KOPT-K1 (cell line): ENCODE results near the gene CRYBB3.
"Not testable (repeated sequence)": the region's sequence is repeated elsewhere in the genome, so short reads cannot be mapped to it uniquely, and the experiment has no call there.

Source experiments
- H3K27ac ChIP-seq: fragments of 200-600 bp; sonication (generic); 2 replicates; pipeline ENCODE4 v1.5.1; 2016; ENCODE audit warnings: antibody characterized with exemption, mild to moderate bottlenecking, low read depth, low read length; ENCODE audit not compliant: poor library complexity, severe bottlenecking
- H3K36me3 ChIP-seq: fragments of 200-600 bp; sonication (generic); 2 replicates; pipeline ENCODE4 v1.5.1; 2017; ENCODE audit warnings: antibody characterized with exemption, mild to moderate bottlenecking, low read length, moderate library complexity; ENCODE audit not compliant: insufficient read depth
- H3K9me3 ChIP-seq: fragments of 200-600 bp; sonication (generic); 2 replicates; pipeline ENCODE4 v1.5.1; 2017; ENCODE audit warnings: antibody characterized with exemption, low read length, mild to moderate bottlenecking; ENCODE audit not compliant: insufficient read depth, poor library complexity, severe bottlenecking

Gene CRYBB3

GRCh38 chr22:25208743-25209505 lies 9.3 kb downstream of the CRYBB3 start:
- H3K27ac ChIP-seq = no peak overlapping the region
- no peaks in the 10 kb centered on the region for H3K36me3 ChIP-seq
- H3K9me3 ChIP-seq = no peaks in the 10 kb centered on the region

GRCh38 chr22:25210793-25211192 lies 11.1 kb downstream of the CRYBB3 start:
- H3K9me3 ChIP-seq = no peaks in the 10 kb centered on the region
- no peaks in the 10 kb centered on the region for H3K36me3 ChIP-seq
- H3K27ac ChIP-seq = no peak overlapping the region

GRCh38 chr22:25212337-25212736 lies 12.7 kb downstream of the CRYBB3 start:
- Histone ChIP-seq H3K36me3 (no peaks in the 10 kb centered on the region), H3K9me3 (no peaks in the 10 kb centered on the region)

GRCh38 chr22:25213221-25213620 lies 13.6 kb downstream of the CRYBB3 start:
- H3K27ac ChIP-seq = no peak overlapping the region
- no peaks in the 10 kb centered on the region for H3K36me3 ChIP-seq
- H3K9me3 ChIP-seq = no peaks in the 10 kb centered on the region

More at GRCh38 chr22:25212337-25212736, 12.7 kb downstream of the CRYBB3 start:
- no peak overlapping the region for H3K27ac ChIP-seq

DNA sequence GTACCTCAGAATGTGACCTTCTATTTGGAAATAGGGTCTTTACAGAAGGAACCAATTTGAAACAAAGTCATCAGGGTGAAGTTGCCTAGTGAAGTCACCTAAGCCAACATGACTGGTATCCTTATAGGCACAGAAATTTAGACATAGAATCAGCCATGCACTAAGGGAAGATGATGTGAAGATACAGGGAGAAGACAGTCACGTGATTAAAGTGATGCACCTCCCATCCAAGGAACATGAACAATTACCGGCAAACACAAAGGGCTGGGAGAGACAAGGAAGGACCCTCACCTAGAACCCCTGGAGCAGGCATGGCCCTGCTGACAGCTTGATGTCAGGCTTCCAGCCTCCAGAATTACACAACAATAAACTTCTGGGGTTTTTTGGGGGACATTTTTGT lies 16.6 kb downstream of the CRYBB3 start:
- Histone ChIP-seq H3K9me3 (no peaks in the 10 kb centered on the region), H3K36me3 (no peaks in the 10 kb centered on the region), H3K27ac (no peak overlapping the region)

DNA sequence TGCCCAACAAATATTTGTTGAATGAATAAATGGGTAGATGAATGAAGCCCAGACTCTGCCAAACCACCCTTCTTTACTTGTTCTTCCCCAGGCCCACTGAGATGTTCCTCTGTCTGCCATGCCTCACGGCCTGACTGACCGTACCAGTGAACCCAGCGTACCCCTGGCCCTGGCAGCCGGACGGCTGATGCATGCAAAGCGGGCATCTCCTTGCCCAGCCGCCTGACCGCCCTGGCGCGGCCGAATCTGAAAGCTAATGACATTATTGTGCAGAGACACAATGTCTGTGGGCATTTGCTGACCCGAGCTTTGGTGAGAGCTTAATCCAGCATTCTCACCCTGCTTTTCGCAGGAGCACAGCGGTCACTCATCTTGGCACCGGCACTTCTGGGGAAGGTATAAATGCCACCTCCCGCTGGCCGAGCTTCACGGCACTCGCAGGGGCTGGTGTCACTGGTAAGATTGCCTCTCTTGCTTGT lies 19.6 kb downstream of the CRYBB3 start, which contains the start of gene CRYBB2:
Gene CRYBB2, plus strand, starts transcription at position 429 of the 479 bp plus-strand sequence. CDS start 1,791 bp downstream, outside the sequence.
- Histone ChIP-seq H3K27ac (no peak within 1 kb of the TSS), H3K9me3 (no peaks in the 10 kb centered on the region), H3K36me3 (no peaks in the 10 kb centered on the region)

DNA sequence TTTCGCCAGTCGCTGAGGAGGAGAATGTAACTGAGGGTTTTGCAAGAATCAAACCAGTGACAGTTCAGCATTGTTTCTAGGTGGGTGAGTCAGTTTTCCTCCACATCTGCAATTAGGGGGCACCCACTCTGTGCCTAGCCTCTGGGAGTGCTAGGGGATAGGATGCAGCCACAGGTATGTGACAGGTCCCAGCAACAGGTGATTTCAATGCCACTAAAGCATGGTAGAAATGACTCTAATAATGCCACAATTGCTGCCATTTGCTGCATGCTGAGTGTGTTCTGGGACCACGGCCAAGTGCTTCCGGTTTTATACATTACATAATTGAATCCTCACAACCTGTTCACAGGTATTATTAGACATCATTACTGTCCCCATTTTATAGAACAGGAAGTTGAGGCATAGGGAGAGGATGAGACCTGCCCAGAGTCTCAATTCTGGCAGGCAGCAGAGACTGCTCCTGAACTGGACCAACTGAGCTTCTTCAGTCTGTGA lies 20.3 kb downstream of the CRYBB3 start:
- no peak overlapping the region for H3K27ac ChIP-seq
- no peaks in the 10 kb centered on the region for H3K9me3 ChIP-seq
- no peaks in the 10 kb centered on the region for H3K36me3 ChIP-seq

GRCh38 chr22:25221790-25222189 lies 22.1 kb downstream of the CRYBB3 start:
- no peaks in the 10 kb centered on the region for H3K9me3 ChIP-seq
- no peak overlapping the region for H3K27ac ChIP-seq
- H3K36me3 ChIP-seq = no peaks in the 10 kb centered on the region

GRCh38 chr22:25223269-25223850 lies 23.7 kb downstream of the CRYBB3 start:
- Histone ChIP-seq H3K27ac (no peak overlapping the region), H3K36me3 (no peaks in the 10 kb centered on the region), H3K9me3 (no peaks in the 10 kb centered on the region)

- Histone ChIP-seq H3K36me3 (no peaks in the 10 kb centered on the region), H3K27ac (no peak overlapping the region), H3K9me3 (no peaks in the 10 kb centered on the region)
Measured at GRCh38 chr22:25228822-25229221, 29.2 kb downstream of the CRYBB3 start.

- H3K9me3 ChIP-seq, H3K36me3 ChIP-seq, H3K27ac ChIP-seq: not testable (repeated sequence)
Measured at GRCh38 chr22:25230760-25231159, 31.1 kb downstream of the CRYBB3 start.

DNA sequence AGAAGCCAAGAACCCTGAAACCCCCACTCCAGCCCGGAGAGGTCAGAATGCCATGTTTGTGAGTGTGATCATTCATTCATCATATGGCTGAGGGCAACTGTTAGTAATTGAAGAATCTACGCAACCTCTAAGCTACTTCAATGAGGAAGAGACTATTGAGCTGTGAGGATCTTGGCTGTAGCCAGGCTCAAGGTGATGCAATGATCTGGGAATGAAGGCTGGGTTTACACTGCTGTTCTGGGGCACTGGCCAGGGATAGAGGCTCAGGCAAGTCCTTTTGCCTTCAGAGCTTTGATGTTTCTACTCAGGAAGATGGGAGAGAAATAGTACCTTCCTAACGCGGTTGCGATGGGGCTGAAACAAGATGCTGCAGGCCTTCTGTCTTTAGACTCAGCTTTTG lies 32.6 kb downstream of the CRYBB3 start:
- H3K27ac ChIP-seq = no peak overlapping the region
- no peaks in the 10 kb centered on the region for H3K36me3 ChIP-seq

GRCh38 chr22:25233706-25234105 lies 34.0 kb downstream of the CRYBB3 start:
- H3K9me3 ChIP-seq, H3K36me3 ChIP-seq, H3K27ac ChIP-seq: not testable (repeated sequence)

More for the DNA sequence above, 32.6 kb downstream of the CRYBB3 start:
- no peaks in the 10 kb centered on the region for H3K9me3 ChIP-seq

DNA sequence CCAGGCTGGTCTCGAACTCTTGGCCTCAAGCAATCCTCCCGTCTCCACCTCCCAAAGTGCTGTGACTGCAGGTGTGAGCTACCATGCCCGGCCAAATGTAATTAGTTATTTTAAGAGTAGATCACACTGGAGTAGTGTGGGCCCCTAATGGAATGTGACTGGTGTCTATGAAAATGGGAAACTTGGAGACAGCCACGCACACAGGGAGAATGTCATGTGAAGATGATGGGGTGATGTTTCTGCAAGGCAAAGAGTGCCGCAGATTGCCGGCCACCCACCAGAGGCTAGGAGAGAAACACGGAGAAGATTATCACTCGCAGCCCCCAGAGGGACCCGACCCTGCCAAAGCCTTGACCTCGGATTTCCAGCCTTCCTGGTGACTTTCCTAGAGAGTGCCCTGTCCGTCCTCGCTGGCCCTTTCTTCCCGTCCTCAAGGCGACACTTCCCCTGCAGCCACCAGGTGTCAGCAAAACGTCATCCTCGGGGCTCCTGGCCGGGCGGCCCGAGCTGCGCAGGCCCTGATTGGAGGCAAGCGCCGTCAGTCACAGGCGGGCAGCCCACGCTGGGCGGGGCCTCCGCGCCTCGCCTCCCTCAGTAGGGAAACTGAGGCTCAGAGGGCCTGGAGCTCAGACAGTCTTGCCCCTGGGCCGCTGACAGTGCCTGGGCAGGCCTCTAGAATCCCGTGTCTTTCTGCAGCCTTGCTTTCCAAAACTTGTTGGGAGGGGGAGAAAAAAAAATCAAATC lies 36.1 kb downstream of the CRYBB3 start:
- H3K27ac ChIP-seq = no peak overlapping the region

DNA sequence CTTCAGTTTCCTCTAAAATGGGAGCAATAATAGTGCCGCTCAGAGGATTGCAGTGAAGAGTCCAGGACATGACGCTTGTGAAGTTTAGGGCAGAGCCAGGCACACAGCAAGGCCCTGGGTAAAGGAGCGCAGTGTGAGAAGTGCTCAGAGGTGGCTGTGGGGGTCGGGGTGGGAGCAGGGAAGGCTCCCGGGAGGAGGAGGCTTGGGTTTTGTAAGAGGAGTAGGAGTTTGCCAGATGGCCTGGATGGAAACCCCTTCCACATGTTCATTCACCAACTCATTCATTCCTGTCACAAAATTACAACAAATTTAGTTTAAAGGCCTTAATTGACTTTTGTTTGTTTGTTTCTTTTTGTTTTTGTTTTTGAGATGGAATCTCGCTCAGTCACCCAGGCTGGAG lies 36.8 kb downstream of the CRYBB3 start:
- no peaks in the 10 kb centered on the region for H3K9me3 ChIP-seq
- no peak overlapping the region for H3K27ac ChIP-seq
- H3K36me3 ChIP-seq = no peaks in the 10 kb centered on the region

More for the DNA sequence above, 36.1 kb downstream of the CRYBB3 start:
- Histone ChIP-seq H3K9me3 (no peaks in the 10 kb centered on the region), H3K36me3 (no peaks in the 10 kb centered on the region)
